ENCODE measurements around the gene CNNM1.

The CNNM1 gene

GRCh38 chr10:99357691-99358090, 28.5 kb downstream of the CNNM1 start:
- no peak overlapping the region for H2AFZ ChIP-seq
- H3K36me3 ChIP-seq (ENCODE audit: control insufficient read depth, insufficient read depth, low read length) = no peaks in the 10 kb centered on the region
- no peaks in the 10 kb centered on the region for H3K9me3 ChIP-seq (ENCODE audit: control insufficient read depth, low read length)
- no peak overlapping the region for H3K27ac ChIP-seq
- H3K4me2 ChIP-seq (ENCODE audit: low read length) = no peak overlapping the region
- no peaks in the 10 kb centered on the region for H3K79me2 ChIP-seq
- H3K4me3 ChIP-seq (ENCODE audit: low read depth, low read length) = no peak overlapping the region
- H3K9ac ChIP-seq = no peak overlapping the region
- no peak for TF ChIP-seq CTCF (IDR thresholded peaks at IDR 0.05)
- no peaks in the 10 kb centered on the region for H3K27me3 ChIP-seq (ENCODE audit: control insufficient read depth, insufficient read depth, low read length)
- H3K4me1 ChIP-seq = no peaks in the 10 kb centered on the region

DNA sequence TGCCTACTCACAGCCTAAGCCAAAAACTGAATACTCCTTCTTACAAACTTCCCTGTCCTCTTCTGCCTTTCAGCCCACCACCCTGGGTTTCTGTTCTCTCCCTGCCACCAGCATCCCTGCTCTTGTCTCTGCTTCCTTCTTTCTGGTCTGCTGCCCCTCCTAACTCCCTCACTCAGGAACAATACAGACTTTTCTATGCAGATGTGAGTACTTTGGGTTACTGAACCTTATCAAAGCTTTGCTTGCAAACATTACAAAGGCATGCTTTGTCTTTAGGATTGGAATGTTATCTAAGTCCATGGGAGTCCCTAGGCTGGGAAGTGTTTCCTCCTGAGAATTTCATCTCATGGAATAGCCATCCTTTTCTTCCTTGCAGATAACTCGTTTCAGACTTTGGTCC, 28.9 kb downstream of the CNNM1 start:
- Histone ChIP-seq H3K9me3 (ENCODE audit: control insufficient read depth, low read length) (no peaks in the 10 kb centered on the region), H2AFZ (no peak overlapping the region), H3K27me3 (ENCODE audit: control insufficient read depth, insufficient read depth, low read length) (no peaks in the 10 kb centered on the region), H3K9ac (no peak overlapping the region), H3K79me2 (no peaks in the 10 kb centered on the region), H3K36me3 (ENCODE audit: control insufficient read depth, insufficient read depth, low read length) (no peaks in the 10 kb centered on the region), H3K27ac (no peak overlapping the region), H3K4me1 (no peaks in the 10 kb centered on the region), H3K4me2 (ENCODE audit: low read length) (no peak overlapping the region), H3K4me3 (ENCODE audit: low read depth, low read length) (no peak overlapping the region)
- TF ChIP-seq CTCF (IDR thresholded peaks at IDR 0.05) = no peak

GRCh38 chr10:99360934-99361333, 31.8 kb downstream of the CNNM1 start:
- Histone ChIP-seq H3K9ac (no peak overlapping the region), H3K27ac (no peak overlapping the region), H3K9me3 (ENCODE audit: control insufficient read depth, low read length) (no peaks in the 10 kb centered on the region), H2AFZ (no peak overlapping the region), H3K4me2 (ENCODE audit: low read length) (no peak overlapping the region), H3K79me2 (no peaks in the 10 kb centered on the region), H3K4me3 (ENCODE audit: low read depth, low read length) (no peak overlapping the region), H3K27me3 (ENCODE audit: control insufficient read depth, insufficient read depth, low read length) (no peaks in the 10 kb centered on the region), H3K4me1 (no peaks in the 10 kb centered on the region), H3K36me3 (ENCODE audit: control insufficient read depth, insufficient read depth, low read length) (no peaks in the 10 kb centered on the region)
- TF ChIP-seq CTCF (IDR thresholded peaks at IDR 0.05) = no peak

DNA sequence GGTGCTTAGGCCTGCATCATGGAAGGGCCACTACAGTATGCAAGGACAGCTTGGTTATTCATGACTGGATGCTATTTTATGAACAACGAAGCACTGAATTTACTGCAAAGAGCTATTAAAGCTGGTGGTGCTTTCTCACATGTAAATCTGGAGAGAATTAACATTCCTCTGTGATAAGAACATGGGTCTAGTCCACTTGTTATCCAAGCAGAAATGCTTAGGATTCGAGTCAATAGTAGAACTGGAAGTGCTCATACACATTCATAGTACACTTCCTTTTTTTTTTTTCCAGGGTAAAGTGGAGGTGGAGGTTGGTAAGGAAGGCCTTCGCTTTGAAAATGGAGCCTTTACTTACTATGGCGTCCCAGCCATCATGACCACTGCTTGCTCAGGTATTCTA, 35.0 kb downstream of the CNNM1 start:
- Histone ChIP-seq H3K27ac (no peak overlapping the region), H3K36me3 (ENCODE audit: control insufficient read depth, insufficient read depth, low read length) (no peaks in the 10 kb centered on the region), H2AFZ (no peak overlapping the region), H3K4me1 (peaks cover 15% of the 10 kb centered on the region), H3K9ac (no peak overlapping the region), H3K27me3 (ENCODE audit: control insufficient read depth, insufficient read depth, low read length) (no peaks in the 10 kb centered on the region), H3K79me2 (no peaks in the 10 kb centered on the region), H3K4me3 (ENCODE audit: low read depth, low read length) (no peak overlapping the region), H3K4me2 (ENCODE audit: low read length) (no peak overlapping the region), H3K9me3 (ENCODE audit: control insufficient read depth, low read length) (no peaks in the 10 kb centered on the region)
- no peak for TF ChIP-seq CTCF (IDR thresholded peaks at IDR 0.05)

- no peak overlapping the region for H3K27ac ChIP-seq
- H3K27me3 ChIP-seq (ENCODE audit: control insufficient read depth, insufficient read depth, low read length) = no peaks in the 10 kb centered on the region
- H2AFZ ChIP-seq = no peak overlapping the region
- H3K9me3 ChIP-seq (ENCODE audit: control insufficient read depth, low read length) = no peaks in the 10 kb centered on the region
- H3K9ac ChIP-seq = no peak overlapping the region
- no peak for TF ChIP-seq CTCF (IDR thresholded peaks at IDR 0.05)
- H3K4me2 ChIP-seq (ENCODE audit: low read length) = no peak overlapping the region
- H3K79me2 ChIP-seq = no peaks in the 10 kb centered on the region
- H3K36me3 ChIP-seq (ENCODE audit: control insufficient read depth, insufficient read depth, low read length) = no peaks in the 10 kb centered on the region
- H3K4me1 ChIP-seq = peaks cover 19% of the 10 kb centered on the region
- no peak overlapping the region for H3K4me3 ChIP-seq (ENCODE audit: low read depth, low read length)
Observed at GRCh38 chr10:99365311-99365710, 36.2 kb downstream of the CNNM1 start.
